ENCODE results near the gene SERPINB6.
"Not testable (repeated sequence)": the region's sequence is repeated elsewhere in the genome, so short reads cannot be mapped to it uniquely, and the experiment has no call there.

DNA sequence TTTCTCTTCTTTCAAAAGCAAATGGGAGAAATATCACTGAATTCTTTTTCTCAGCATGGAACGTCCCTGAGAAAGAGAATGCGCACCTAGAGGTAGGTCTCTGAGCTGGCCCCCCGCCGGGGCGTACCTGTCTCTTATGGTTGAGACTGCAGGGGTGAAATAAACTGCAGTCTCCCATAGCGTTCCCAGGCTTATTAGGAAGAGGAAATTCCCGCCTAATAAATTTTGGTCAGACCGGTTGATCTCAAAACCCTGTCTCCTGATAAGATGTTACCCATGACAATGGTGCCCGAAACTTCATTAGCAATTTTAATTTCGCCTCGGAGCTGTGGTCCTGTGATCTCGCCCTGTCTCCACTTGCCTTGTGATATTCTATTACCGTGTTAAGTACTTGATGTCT is 43.4 kb downstream of the SERPINB6 start:
- not testable (repeated sequence) for TF ChIP-seq CTCF, POLR2A (IDR thresholded peaks at IDR 0.05)

Data from right lobe of liver (tissue), 4 donors.